IMR-90 (cell line): ENCODE measurements around the gene PTPRO. TPM values are rescaled to one million over a fixed set of nuclear protein-coding genes. Genes with fewer than 3 reads are reported as not detected.

Experiments
- ATAC-seq: fragments of 200-7000 bp; cut with Tn5 transposase; 2 replicates; pipeline ENCODE4 v1.9.1; 2020; ENCODE audit warnings: low read depth, mild to moderate bottlenecking, moderate library complexity
- BruUV-seq: library from RNA; stranded (reverse); fragments of 400-500 nt; replicated peaks from 2 replicates; lab custom pipeline; 2021; lab: Mats Ljungman, UMichigan
- CTCF ChIA-PET: fragments of 300-600 bp; formaldehyde crosslinking; extraction: SDS; loops from one replicate; lab custom pipeline; 2021; ENCODE audit warnings: antibody characterized with exemption; lab: Yijun Ruan, JAX
- POLR2A ChIA-PET: fragments of 300-600 bp; sonication (Branson Sonifier 250); formaldehyde crosslinking; loops from one replicate; lab custom pipeline; 2022; ENCODE audit warnings: antibody characterized with exemption; ENCODE audit not compliant: unreplicated experiment; lab: Charles Lee
- DNase-seq: peaks from one replicate; pipeline ENCODE4 v3.0.0; 2013
- H2AFZ ChIP-seq: replicated peaks from 2 replicates; pipeline ENCODE3; 2013; ENCODE audit warnings: low read length, mild to moderate bottlenecking; ENCODE audit not compliant: poor library complexity
- H2AK5ac ChIP-seq: 2 replicates; pipeline ENCODE4 v1.6.1; 2013; ENCODE audit warnings: low read depth, low read length, inconsistent platforms
- H2AK9ac ChIP-seq: replicated peaks from 2 replicates; pipeline ENCODE3; 2013; ENCODE audit warnings: mild to moderate bottlenecking, low read depth, low read length, moderate library complexity; ENCODE audit not compliant: poor library complexity
- H2BK120ac ChIP-seq: 2 replicates; pipeline ENCODE4 v1.6.1; 2013; ENCODE audit warnings: low read depth, low read length, inconsistent platforms
- H2BK15ac ChIP-seq: 3 replicates; pipeline ENCODE4 v1.6.1; 2013; ENCODE audit warnings: low read depth, low read length, inconsistent platforms
- H2BK20ac ChIP-seq: 2 replicates; pipeline ENCODE4 v1.6.1; 2013; ENCODE audit warnings: low read depth, mild to moderate bottlenecking, inconsistent platforms, low read length, moderate library complexity
- H2BK5ac ChIP-seq: 2 replicates; pipeline ENCODE4 v1.6.1; 2013; ENCODE audit warnings: mild to moderate bottlenecking, low read depth, low read length, inconsistent platforms; ENCODE audit not compliant: poor library complexity, severe bottlenecking
- H3K14ac ChIP-seq: replicated peaks from 2 replicates; pipeline ENCODE4 v1.6.1; 2013; ENCODE audit warnings: low read depth, low read length, inconsistent platforms
- H3K18ac ChIP-seq: 2 replicates; pipeline ENCODE4 v1.6.1; 2013; ENCODE audit warnings: low read depth, low read length, control low read depth
- H3K23ac ChIP-seq: 2 replicates; pipeline ENCODE4 v1.6.1; 2013; ENCODE audit warnings: low read depth, low read length, inconsistent platforms
- H3K27ac ChIP-seq: 2 replicates; pipeline ENCODE4 v1.5.1; 2013; ENCODE audit warnings: mild to moderate bottlenecking, control low read depth, low read length; ENCODE audit not compliant: insufficient read depth
- H3K27me3 ChIP-seq: 2 replicates; pipeline ENCODE4 v1.6.1; 2013; ENCODE audit warnings: low read length; ENCODE audit not compliant: control insufficient read depth, insufficient read depth
- H3K36me3 ChIP-seq: 2 replicates; pipeline ENCODE4 v1.6.1; 2013; ENCODE audit warnings: low read length, mixed read lengths; ENCODE audit not compliant: control insufficient read depth, insufficient read depth
- H3K4ac ChIP-seq: 2 replicates; pipeline ENCODE4 v1.6.1; 2013; ENCODE audit warnings: low read depth, low read length, inconsistent platforms
- H3K4me1 ChIP-seq: 2 replicates; pipeline ENCODE4 v1.6.1; 2013; ENCODE audit warnings: low read length, mixed read lengths; ENCODE audit not compliant: control insufficient read depth, insufficient read depth
- H3K4me2 ChIP-seq: 2 replicates; pipeline ENCODE4 v1.6.1; 2013; ENCODE audit warnings: low read depth, mild to moderate bottlenecking, control low read depth, low read length, moderate library complexity
- H3K4me3 ChIP-seq: 2 replicates; pipeline ENCODE4 v1.5.1; 2013; ENCODE audit warnings: low read depth, mild to moderate bottlenecking, control low read depth, low read length, moderate library complexity; ENCODE audit not compliant: insufficient read depth
- H3K56ac ChIP-seq: 2 replicates; pipeline ENCODE4 v1.6.1; 2013; ENCODE audit warnings: low read length, inconsistent platforms; ENCODE audit not compliant: insufficient read depth; ENCODE audit errors: extremely low read depth
- H3K79me1 ChIP-seq, 2 experiments: 2 replicates each; pipeline ENCODE4 v1.6.1; 2013; ENCODE audit warnings: low read length in 2 of 2, inconsistent platforms in 1 of 2, low read depth in 1 of 2
- H3K9ac ChIP-seq: 2 replicates; pipeline ENCODE4 v1.6.1; 2013; ENCODE audit warnings: low read depth, low read length, control low read depth
- H3K9me1 ChIP-seq: 2 replicates; pipeline ENCODE4 v1.6.1; 2013; ENCODE audit warnings: low read length, inconsistent platforms; ENCODE audit not compliant: insufficient read depth
- H3K9me3 ChIP-seq: 2 replicates; pipeline ENCODE4 v1.6.1; 2013; ENCODE audit warnings: low read length; ENCODE audit not compliant: control insufficient read depth, insufficient read depth
- H4K20me1 ChIP-seq: 2 replicates; pipeline ENCODE4 v1.6.1; 2013; ENCODE audit warnings: low read length, inconsistent platforms; ENCODE audit not compliant: insufficient read depth
- H4K5ac ChIP-seq: 2 replicates; pipeline ENCODE4 v1.6.1; 2013; ENCODE audit warnings: mild to moderate bottlenecking, low read depth, low read length, control low read depth
- H4K8ac ChIP-seq, 2 experiments: 2 replicates each; pipeline ENCODE4 v1.6.1; 2013; ENCODE audit warnings: low read depth in 2 of 2, low read length in 2 of 2, control low read depth in 1 of 2, inconsistent platforms in 1 of 2
- H4K91ac ChIP-seq: 2 replicates; pipeline ENCODE4 v1.6.1; 2013; ENCODE audit warnings: low read depth, low read length, inconsistent platforms; ENCODE audit not compliant: insufficient read depth
- MXI1 ChIP-seq: IDR thresholded peaks from 2 replicates; pipeline ENCODE4 v1.6.1; 2012; ENCODE audit warnings: low read depth, mild to moderate bottlenecking, low read length, moderate library complexity, borderline replicate concordance
- WGBS, 2 experiments: methylation state at CpG; one replicate each; pipeline versions ENCODE4 v1.1.5 to v1.1.7; 2013; ENCODE audit warnings: missing lambda C conversion rate in 2 of 2; ENCODE audit not compliant: insufficient read length in 1 of 2; ENCODE audit errors: extremely low coverage in 2 of 2; 5-methylcytosine and 5-hydroxymethylcytosine counted together
- dilution Hi-C: fragments of 300-500 bp; cut with HindIII; formaldehyde crosslinking; loops from one replicate; pipeline ENCODE4 v1.14.3; 2018; ENCODE audit warnings: low sequenced_read_pairs; ENCODE audit not compliant: unreplicated experiment
- in situ Hi-C: fragments of 300-500 bp; cut with MboI; formaldehyde crosslinking; loops from 3 replicates; pipeline ENCODE4 v1.14.3; 2019; ENCODE audit warnings: low sequenced_read_pairs, inconsistent platforms, mixed read lengths
- intact Hi-C: fragments of 100-400 bp; cut with micrococcal nuclease; formaldehyde crosslinking; loops from 2 replicates; pipeline ENCODE4 v1.10.0; 2022
- polyA plus RNA-seq, 3 experiments: library from polyadenylated mRNA; depleted of rRNA; stranded (reverse); fragments of >200 nt; gene quantifications; 2 replicates each; pipeline ENCODE4 v1.2.3, GENCODE V29; 2012; ENCODE audit warnings: low replicate concordance in 1 of 3
- total RNA-seq: library from RNA; depleted of rRNA; stranded (reverse); fragments of >200 nt; gene quantifications from 2 replicates; pipeline ENCODE4 v1.2.3, GENCODE V29; 2012

PTPRO gene
- total and polyA plus RNA-seq, 2 of the 4 experiments (the other 2 are of a cell fraction), result 0.03 to 0.18 TPM

- H3K23ac ChIP-seq, result no peak overlapping the region
- no peak overlapping the region for H2BK120ac ChIP-seq
- ChIA-PET CTCF (no interaction called here), POLR2A (no interaction called here)
- intact Hi-C loops, result no loop called here
- H3K56ac ChIP-seq, result no peak overlapping the region
- H3K4me3 ChIP-seq, result no peak overlapping the region
- no peak overlapping the region for H2BK15ac ChIP-seq
- H3K27me3 ChIP-seq, result no peaks in the 10 kb centered on the region
- H3K4ac ChIP-seq, result no peak overlapping the region
- H2BK20ac ChIP-seq, result no peak overlapping the region
- H2AFZ ChIP-seq, result no peak overlapping the region
- H4K91ac ChIP-seq, result no peak overlapping the region
- WGBS, 2 experiments, result no CpG with 5 or more reads among the region's 2 CpGs
- no peaks in the 10 kb centered on the region for H3K4me1 ChIP-seq
- H3K9me1 ChIP-seq, result no peaks in the 10 kb centered on the region
- no peak overlapping the region for H3K9ac ChIP-seq
- in situ Hi-C loops, result no loop called here
- no peak overlapping the region for H3K14ac ChIP-seq
- no peak overlapping the region for H4K5ac ChIP-seq
- dilution Hi-C loops, result no loop called here
- no peak overlapping the region for H3K18ac ChIP-seq
- no peaks in the 10 kb centered on the region for H3K79me1 ChIP-seq
- no peak overlapping the region for H2AK5ac ChIP-seq
- no peaks in the 10 kb centered on the region for H3K9me3 ChIP-seq
- no TSS peak for BruUV-seq
- H3K4me2 ChIP-seq, result no peak overlapping the region
- H2AK9ac ChIP-seq, result no peak overlapping the region
- no peak overlapping the region for H2BK5ac ChIP-seq
- ATAC-seq (no peak), DNase-seq (no peak)
- TF ChIP-seq MXI1, result no peak
- H4K20me1 ChIP-seq, result no peaks in the 10 kb centered on the region
- no peak overlapping the region for H3K27ac ChIP-seq
- no peak overlapping the region for H4K8ac ChIP-seq
- H3K36me3 ChIP-seq, result no peaks in the 10 kb centered on the region
Measured at GRCh38 chr12:15468911-15469310, 146.6 kb downstream of the PTPRO start.
